Liver (tissue), 9 donors: ENCODE results near the gene PRKAR1B. TPM values are rescaled to one million over a fixed set of nuclear protein-coding genes. Genes with fewer than 3 reads are reported as not detected.

Experiments
- DNase-seq: peaks from one replicate; pipeline ENCODE4 v3.0.0-alpha.2; 2017; ENCODE audit warnings: low spot score
- H3K27ac ChIP-seq, 2 donors: one replicate each; pipeline ENCODE4 v1.7.0; 2013; ENCODE audit warnings: inconsistent platforms in 2 of 2, low read length in 2 of 2, control low read depth in 1 of 2, low read depth in 1 of 2, mild to moderate bottlenecking in 1 of 2
- H3K27me3 ChIP-seq, 4 donors: one replicate each; pipeline versions ENCODE4 v1.6.1 to v1.7.0; 2013; ENCODE audit warnings: low read length in 3 of 4, inconsistent platforms in 1 of 4, mild to moderate bottlenecking in 1 of 4, moderate library complexity in 1 of 4; ENCODE audit not compliant: control insufficient read depth in 4 of 4, insufficient read depth in 4 of 4
- H3K36me3 ChIP-seq, 4 donors: one replicate each; pipeline versions ENCODE4 v1.6.1 to v1.7.0; 2013; ENCODE audit warnings: low read length in 3 of 4, mild to moderate bottlenecking in 3 of 4, low read depth in 1 of 4, moderate library complexity in 1 of 4; ENCODE audit not compliant: control insufficient read depth in 4 of 4, insufficient read depth in 3 of 4
- H3K4me1 ChIP-seq, 4 donors: one replicate each; pipeline versions ENCODE4 v1.6.1 to v1.7.0; 2013; ENCODE audit warnings: low read length in 3 of 4, mild to moderate bottlenecking in 3 of 4, moderate library complexity in 1 of 4; ENCODE audit not compliant: control insufficient read depth in 4 of 4, insufficient read depth in 4 of 4
- H3K4me3 ChIP-seq, 3 donors: one replicate each; pipeline versions ENCODE4 v1.6.1 to v1.7.0; 2013; ENCODE audit warnings: low read length in 3 of 3, control low read depth in 1 of 3, low read depth in 1 of 3, mild to moderate bottlenecking in 1 of 3
- H3K9ac ChIP-seq, 2 donors: one replicate each; pipeline ENCODE4 v1.7.0; 2013; ENCODE audit warnings: low read length in 2 of 2, mild to moderate bottlenecking in 2 of 2, moderate library complexity in 2 of 2, control low read depth in 1 of 2, low read depth in 1 of 2
- H3K9me3 ChIP-seq, 4 donors: one replicate each; pipeline versions ENCODE4 v1.6.1 to v1.7.0; 2013; ENCODE audit warnings: low read length in 3 of 4; ENCODE audit not compliant: control insufficient read depth in 4 of 4
- EGR1 ChIP-seq, 2 donors: IDR thresholded peaks; 2 replicates each; pipeline ENCODE4 v1.6.1; 2016 to 2018; ENCODE audit warnings: antibody characterized with exemption in 2 of 2, low read depth in 2 of 2
- FOXA1 ChIP-seq: IDR thresholded peaks from 2 replicates; pipeline ENCODE4 v1.6.1; 2016; ENCODE audit warnings: antibody characterized with exemption
- FOXA2 ChIP-seq: IDR thresholded peaks from 2 replicates; pipeline ENCODE4 v1.6.1; 2016; ENCODE audit warnings: antibody characterized with exemption
- GABPA ChIP-seq, 2 donors: IDR thresholded peaks in 1 of 2; conservative IDR thresholded peaks in 1 of 2; 2 replicates each; pipeline ENCODE4 v1.6.1; 2016; ENCODE audit warnings: antibody characterized with exemption in 2 of 2, mild to moderate bottlenecking in 1 of 2, moderate library complexity in 1 of 2
- HNF4A ChIP-seq, 2 donors: conservative IDR thresholded peaks; 2 replicates each; pipeline ENCODE4 v1.6.1; 2016; ENCODE audit warnings: antibody characterized with exemption in 2 of 2, mild to moderate bottlenecking in 2 of 2
- JUND ChIP-seq, 2 donors: IDR thresholded peaks; 2 replicates each; pipeline ENCODE4 v1.6.1; 2016; ENCODE audit warnings: antibody characterized with exemption in 2 of 2
- NR2F2 ChIP-seq: IDR thresholded peaks from 2 replicates; pipeline ENCODE4 v1.6.1; 2016; ENCODE audit warnings: antibody characterized with exemption
- RAD21 ChIP-seq, 2 donors: IDR thresholded peaks; 2 replicates each; pipeline ENCODE4 v1.6.1; 2016; ENCODE audit warnings: antibody characterized with exemption in 2 of 2, mild to moderate bottlenecking in 2 of 2
- RXRA ChIP-seq, 2 donors: IDR thresholded peaks; 2 replicates each; pipeline ENCODE4 v1.6.1; 2017 to 2018; ENCODE audit warnings: antibody characterized with exemption in 2 of 2, mild to moderate bottlenecking in 1 of 2
- SP1 ChIP-seq: IDR thresholded peaks from 2 replicates; pipeline ENCODE4 v1.6.1; 2018; ENCODE audit warnings: antibody characterized with exemption, mild to moderate bottlenecking
- TAF1 ChIP-seq: conservative IDR thresholded peaks from 2 replicates; pipeline ENCODE4 v1.6.1; 2016; ENCODE audit warnings: antibody characterized with exemption, mild to moderate bottlenecking
- YY1 ChIP-seq: IDR thresholded peaks from 2 replicates; pipeline ENCODE4 v1.6.1; 2016; ENCODE audit warnings: antibody characterized with exemption, mild to moderate bottlenecking
- WGBS: extraction: QIAGEN DNeasy Blood & Tissue Kit; methylation state at CpG from one replicate; pipeline ENCODE4 v1.1.7; 2013; 5-methylcytosine and 5-hydroxymethylcytosine counted together
- polyA plus RNA-seq, 2 donors: library from polyadenylated mRNA; stranded (reverse) in 1 of 2; unstranded in 1 of 2; fragments of 200-250 nt in 1 of 2; fragments of >200 nt in 1 of 2; fragmentation: Nextera tagmentation in 1 of 2; extraction: Ambion mirVana in 1 of 2; gene quantifications; one replicate each; pipeline versions ENCODE4 v1.2.1 to v1.2.3, GENCODE V29; 2013 to 2015
- total RNA-seq, 2 donors: library from RNA; depleted of rRNA; stranded (reverse); fragments of >200 nt; gene quantifications; one replicate each; pipeline ENCODE4 v1.2.3, GENCODE V29; 2014
- TF ChIP-seq, protein P1 (sequence below): IDR thresholded peaks from 2 replicates; pipeline ENCODE4 v1.6.1; 2016; ENCODE audit warnings: antibody characterized with exemption, mild to moderate bottlenecking
- TF ChIP-seq, protein P2 (sequence below): IDR thresholded peaks from 2 replicates; pipeline ENCODE4 v1.6.1; 2016; ENCODE audit warnings: antibody characterized with exemption
- TF ChIP-seq, protein P3 (sequence below): fragments of 150-350 bp; IDR thresholded peaks from 2 replicates; pipeline ENCODE4 v1.5.1; 2017; ENCODE audit warnings: improper control_type of control experiment, low read depth, low read length; ENCODE audit not compliant: missing input control
- TF ChIP-seq, protein P4 (sequence below): IDR thresholded peaks from 2 replicates; pipeline ENCODE4 v1.6.1; 2016; ENCODE audit warnings: antibody characterized with exemption
- TF ChIP-seq, protein P5 (sequence below): IDR thresholded peaks from 2 replicates; pipeline ENCODE4 v1.6.1; 2016; ENCODE audit warnings: antibody characterized with exemption
- donor health status: healthy.
- donor health status: healthy.
- donor health status: healthy.
- donor health status: healthy.
- donor health status: healthy.

Gene PRKAR1B
- total and polyA plus RNA-seq, 4 donors = 11.1 to 14.4 (median 12.4) TPM

DNA sequence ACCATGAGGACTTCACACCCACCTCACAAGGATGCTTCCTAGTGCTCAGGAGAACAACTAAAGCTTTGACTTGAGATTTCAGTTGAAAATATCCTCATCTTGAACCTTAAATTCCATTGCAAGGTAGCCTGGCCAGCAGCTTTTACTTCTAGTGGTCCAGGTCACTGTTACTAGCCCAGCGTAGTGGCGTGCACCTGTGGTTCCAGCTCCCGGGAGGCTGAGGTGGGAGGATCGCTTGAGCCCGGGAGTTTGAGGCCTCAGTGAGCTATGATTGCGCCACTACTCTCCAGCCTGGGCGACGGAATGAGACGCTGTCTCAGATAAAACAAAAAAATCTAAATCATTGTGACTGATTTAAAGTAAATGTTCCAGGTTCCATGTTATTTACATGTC is 28.3 kb upstream of the PRKAR1B start:
- no peak overlapping the region for H3K27ac ChIP-seq
- H3K36me3 ChIP-seq = peaks cover 10 to 40% (median 23%) of the 10 kb centered on the region in 4 donors
- WGBS = 86% methylated on average over 9 of the region's 9 CpGs
- no peaks in the 10 kb centered on the region for H3K9me3 ChIP-seq
- no peaks in the 10 kb centered on the region for H3K27me3 ChIP-seq
- no peaks in the 10 kb centered on the region for H3K4me1 ChIP-seq
- H3K4me3 ChIP-seq = no peak overlapping the region
- H3K9ac ChIP-seq = no peak overlapping the region
- no peak for DNase-seq
- TF ChIP-seq RAD21 (IDR thresholded peaks at IDR 0.05) (no peak), HNF4A (conservative IDR thresholded peaks at IDR 0.05) (no peak), JUND (IDR thresholded peaks at IDR 0.05) (no peak), EGR1 (IDR thresholded peaks at IDR 0.05; ENCODE audit: low read depth in 2 of 2) (no peak), SP1 (no peak), FOXA1 (no peak), RXRA (IDR thresholded peaks at IDR 0.05) (no peak), NR2F2 (no peak)
- TF ChIP-seq, protein P1, sequence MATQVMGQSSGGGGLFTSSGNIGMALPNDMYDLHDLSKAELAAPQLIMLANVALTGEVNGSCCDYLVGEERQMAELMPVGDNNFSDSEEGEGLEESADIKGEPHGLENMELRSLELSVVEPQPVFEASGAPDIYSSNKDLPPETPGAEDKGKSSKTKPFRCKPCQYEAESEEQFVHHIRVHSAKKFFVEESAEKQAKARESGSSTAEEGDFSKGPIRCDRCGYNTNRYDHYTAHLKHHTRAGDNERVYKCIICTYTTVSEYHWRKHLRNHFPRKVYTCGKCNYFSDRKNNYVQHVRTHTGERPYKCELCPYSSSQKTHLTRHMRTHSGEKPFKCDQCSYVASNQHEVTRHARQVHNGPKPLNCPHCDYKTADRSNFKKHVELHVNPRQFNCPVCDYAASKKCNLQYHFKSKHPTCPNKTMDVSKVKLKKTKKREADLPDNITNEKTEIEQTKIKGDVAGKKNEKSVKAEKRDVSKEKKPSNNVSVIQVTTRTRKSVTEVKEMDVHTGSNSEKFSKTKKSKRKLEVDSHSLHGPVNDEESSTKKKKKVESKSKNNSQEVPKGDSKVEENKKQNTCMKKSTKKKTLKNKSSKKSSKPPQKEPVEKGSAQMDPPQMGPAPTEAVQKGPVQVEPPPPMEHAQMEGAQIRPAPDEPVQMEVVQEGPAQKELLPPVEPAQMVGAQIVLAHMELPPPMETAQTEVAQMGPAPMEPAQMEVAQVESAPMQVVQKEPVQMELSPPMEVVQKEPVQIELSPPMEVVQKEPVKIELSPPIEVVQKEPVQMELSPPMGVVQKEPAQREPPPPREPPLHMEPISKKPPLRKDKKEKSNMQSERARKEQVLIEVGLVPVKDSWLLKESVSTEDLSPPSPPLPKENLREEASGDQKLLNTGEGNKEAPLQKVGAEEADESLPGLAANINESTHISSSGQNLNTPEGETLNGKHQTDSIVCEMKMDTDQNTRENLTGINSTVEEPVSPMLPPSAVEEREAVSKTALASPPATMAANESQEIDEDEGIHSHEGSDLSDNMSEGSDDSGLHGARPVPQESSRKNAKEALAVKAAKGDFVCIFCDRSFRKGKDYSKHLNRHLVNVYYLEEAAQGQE = no peak
- TF ChIP-seq, protein P2, sequence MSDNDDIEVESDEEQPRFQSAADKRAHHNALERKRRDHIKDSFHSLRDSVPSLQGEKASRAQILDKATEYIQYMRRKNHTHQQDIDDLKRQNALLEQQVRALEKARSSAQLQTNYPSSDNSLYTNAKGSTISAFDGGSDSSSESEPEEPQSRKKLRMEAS = no peak

DNA sequence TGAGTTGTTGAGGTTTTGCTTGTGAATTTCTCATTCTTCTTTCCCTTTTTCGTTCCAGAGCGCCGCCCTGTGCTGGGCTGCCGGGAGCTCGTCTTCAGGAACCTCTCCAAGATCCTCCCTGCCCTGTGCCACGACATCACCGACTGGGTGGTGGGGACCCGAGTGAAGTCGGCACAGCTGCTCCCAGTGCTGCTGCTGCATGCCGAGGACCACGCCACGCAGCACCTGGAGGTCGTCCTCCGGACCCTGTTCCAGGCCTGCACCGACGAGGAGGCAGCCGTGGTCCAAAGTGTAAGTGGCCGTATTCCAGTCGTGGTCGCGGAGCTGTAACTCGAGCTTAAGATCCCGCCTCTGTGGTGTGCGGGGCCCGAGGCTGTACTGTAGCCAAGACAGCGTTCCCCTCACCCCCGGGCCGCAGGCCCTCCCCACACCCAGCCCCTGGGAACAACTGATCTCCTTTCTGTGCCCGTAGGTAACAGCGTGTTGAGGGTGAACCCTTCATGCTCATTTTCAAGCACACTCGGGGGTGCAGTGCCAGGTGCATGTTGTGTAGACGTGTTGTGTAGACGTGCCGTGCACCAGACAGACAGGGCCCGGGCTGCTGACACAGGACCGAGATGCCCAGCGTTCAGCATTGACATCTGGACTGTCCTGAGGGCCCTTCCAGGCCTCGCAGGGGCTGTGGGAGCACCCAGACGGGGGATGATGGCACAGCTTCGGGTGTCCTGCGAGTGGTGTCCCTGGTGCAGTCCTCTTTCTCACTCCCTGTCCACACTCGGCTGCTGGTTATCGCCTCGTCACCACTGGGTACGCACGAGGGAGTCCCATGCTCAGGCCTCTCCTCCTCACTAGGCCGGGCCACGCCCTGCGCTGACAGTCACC is 27.7 kb upstream of the PRKAR1B start:
- peaks cover 10 to 42% (median 23%) of the 10 kb centered on the region in 4 donors for H3K36me3 ChIP-seq
- no peaks in the 10 kb centered on the region for H3K9me3 ChIP-seq
- no peak overlapping the region for H3K4me3 ChIP-seq
- no peak overlapping the region for H3K27ac ChIP-seq
- TF ChIP-seq JUND (IDR thresholded peaks at IDR 0.05) = no peak
- TF ChIP-seq TAF1 = no peak
- TF ChIP-seq, protein P1 = no peak
- TF ChIP-seq, protein P3, sequence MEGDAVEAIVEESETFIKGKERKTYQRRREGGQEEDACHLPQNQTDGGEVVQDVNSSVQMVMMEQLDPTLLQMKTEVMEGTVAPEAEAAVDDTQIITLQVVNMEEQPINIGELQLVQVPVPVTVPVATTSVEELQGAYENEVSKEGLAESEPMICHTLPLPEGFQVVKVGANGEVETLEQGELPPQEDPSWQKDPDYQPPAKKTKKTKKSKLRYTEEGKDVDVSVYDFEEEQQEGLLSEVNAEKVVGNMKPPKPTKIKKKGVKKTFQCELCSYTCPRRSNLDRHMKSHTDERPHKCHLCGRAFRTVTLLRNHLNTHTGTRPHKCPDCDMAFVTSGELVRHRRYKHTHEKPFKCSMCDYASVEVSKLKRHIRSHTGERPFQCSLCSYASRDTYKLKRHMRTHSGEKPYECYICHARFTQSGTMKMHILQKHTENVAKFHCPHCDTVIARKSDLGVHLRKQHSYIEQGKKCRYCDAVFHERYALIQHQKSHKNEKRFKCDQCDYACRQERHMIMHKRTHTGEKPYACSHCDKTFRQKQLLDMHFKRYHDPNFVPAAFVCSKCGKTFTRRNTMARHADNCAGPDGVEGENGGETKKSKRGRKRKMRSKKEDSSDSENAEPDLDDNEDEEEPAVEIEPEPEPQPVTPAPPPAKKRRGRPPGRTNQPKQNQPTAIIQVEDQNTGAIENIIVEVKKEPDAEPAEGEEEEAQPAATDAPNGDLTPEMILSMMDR = no peak
- no peak for TF ChIP-seq HNF4A (conservative IDR thresholded peaks at IDR 0.05)
- TF ChIP-seq FOXA2 = no peak
- TF ChIP-seq, protein P4, sequence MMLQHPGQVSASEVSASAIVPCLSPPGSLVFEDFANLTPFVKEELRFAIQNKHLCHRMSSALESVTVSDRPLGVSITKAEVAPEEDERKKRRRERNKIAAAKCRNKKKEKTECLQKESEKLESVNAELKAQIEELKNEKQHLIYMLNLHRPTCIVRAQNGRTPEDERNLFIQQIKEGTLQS = no peak
- TF ChIP-seq, protein P5, sequence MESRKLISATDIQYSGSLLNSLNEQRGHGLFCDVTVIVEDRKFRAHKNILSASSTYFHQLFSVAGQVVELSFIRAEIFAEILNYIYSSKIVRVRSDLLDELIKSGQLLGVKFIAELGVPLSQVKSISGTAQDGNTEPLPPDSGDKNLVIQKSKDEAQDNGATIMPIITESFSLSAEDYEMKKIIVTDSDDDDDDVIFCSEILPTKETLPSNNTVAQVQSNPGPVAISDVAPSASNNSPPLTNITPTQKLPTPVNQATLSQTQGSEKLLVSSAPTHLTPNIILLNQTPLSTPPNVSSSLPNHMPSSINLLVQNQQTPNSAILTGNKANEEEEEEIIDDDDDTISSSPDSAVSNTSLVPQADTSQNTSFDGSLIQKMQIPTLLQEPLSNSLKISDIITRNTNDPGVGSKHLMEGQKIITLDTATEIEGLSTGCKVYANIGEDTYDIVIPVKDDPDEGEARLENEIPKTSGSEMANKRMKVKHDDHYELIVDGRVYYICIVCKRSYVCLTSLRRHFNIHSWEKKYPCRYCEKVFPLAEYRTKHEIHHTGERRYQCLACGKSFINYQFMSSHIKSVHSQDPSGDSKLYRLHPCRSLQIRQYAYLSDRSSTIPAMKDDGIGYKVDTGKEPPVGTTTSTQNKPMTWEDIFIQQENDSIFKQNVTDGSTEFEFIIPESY = no peak
- no peak for TF ChIP-seq SP1
- no peak for TF ChIP-seq RAD21 (IDR thresholded peaks at IDR 0.05)
- no peak for TF ChIP-seq GABPA (IDR thresholded peaks at IDR 0.05 in 1 of 2, conservative IDR thresholded peaks at IDR 0.05 in 1 of 2)
- TF ChIP-seq YY1 = no peak
- TF ChIP-seq, protein P2 = no peak
- no peak for TF ChIP-seq NR2F2
- TF ChIP-seq EGR1 (IDR thresholded peaks at IDR 0.05; ENCODE audit: low read depth in 2 of 2) = no peak
- H3K9ac ChIP-seq = no peak overlapping the region
- 94% methylated on average over 49 of the region's 49 CpGs for WGBS
- no peak for DNase-seq
- no peaks in the 10 kb centered on the region for H3K4me1 ChIP-seq
- no peaks in the 10 kb centered on the region for H3K27me3 ChIP-seq
